ENCODE data around the gene TMEM86A.

DNA sequence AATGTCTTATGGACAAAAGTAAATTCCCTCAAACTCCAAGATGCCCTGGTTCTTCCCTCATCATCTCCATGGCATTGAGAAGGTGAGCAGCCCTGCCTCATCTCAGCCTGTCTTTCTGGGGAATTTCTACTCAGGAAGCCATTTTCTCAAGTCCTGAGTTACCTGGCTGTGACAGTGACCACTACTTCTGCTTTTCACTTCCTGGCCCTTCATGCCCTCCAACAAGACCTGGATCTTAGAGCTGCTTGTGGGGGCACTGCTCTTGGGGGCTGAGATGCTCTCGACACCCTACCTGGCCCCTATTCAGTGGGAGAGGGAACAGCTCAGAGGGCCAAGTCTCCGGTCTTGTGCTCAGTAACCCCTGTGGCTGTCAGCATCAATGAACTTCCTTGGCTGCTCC lies 32.9 kb downstream of the TMEM86A start:
- TF ChIP-seq POLR2AphosphoS5 (IDR thresholded peaks at IDR 0.05; ENCODE audit: low read depth, low read length), result no peak
- TF ChIP-seq, protein P1, sequence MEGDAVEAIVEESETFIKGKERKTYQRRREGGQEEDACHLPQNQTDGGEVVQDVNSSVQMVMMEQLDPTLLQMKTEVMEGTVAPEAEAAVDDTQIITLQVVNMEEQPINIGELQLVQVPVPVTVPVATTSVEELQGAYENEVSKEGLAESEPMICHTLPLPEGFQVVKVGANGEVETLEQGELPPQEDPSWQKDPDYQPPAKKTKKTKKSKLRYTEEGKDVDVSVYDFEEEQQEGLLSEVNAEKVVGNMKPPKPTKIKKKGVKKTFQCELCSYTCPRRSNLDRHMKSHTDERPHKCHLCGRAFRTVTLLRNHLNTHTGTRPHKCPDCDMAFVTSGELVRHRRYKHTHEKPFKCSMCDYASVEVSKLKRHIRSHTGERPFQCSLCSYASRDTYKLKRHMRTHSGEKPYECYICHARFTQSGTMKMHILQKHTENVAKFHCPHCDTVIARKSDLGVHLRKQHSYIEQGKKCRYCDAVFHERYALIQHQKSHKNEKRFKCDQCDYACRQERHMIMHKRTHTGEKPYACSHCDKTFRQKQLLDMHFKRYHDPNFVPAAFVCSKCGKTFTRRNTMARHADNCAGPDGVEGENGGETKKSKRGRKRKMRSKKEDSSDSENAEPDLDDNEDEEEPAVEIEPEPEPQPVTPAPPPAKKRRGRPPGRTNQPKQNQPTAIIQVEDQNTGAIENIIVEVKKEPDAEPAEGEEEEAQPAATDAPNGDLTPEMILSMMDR (CRISPR knock-in tag; IDR thresholded peaks at IDR 0.05), result no peak
- TF ChIP-seq, protein P2, sequence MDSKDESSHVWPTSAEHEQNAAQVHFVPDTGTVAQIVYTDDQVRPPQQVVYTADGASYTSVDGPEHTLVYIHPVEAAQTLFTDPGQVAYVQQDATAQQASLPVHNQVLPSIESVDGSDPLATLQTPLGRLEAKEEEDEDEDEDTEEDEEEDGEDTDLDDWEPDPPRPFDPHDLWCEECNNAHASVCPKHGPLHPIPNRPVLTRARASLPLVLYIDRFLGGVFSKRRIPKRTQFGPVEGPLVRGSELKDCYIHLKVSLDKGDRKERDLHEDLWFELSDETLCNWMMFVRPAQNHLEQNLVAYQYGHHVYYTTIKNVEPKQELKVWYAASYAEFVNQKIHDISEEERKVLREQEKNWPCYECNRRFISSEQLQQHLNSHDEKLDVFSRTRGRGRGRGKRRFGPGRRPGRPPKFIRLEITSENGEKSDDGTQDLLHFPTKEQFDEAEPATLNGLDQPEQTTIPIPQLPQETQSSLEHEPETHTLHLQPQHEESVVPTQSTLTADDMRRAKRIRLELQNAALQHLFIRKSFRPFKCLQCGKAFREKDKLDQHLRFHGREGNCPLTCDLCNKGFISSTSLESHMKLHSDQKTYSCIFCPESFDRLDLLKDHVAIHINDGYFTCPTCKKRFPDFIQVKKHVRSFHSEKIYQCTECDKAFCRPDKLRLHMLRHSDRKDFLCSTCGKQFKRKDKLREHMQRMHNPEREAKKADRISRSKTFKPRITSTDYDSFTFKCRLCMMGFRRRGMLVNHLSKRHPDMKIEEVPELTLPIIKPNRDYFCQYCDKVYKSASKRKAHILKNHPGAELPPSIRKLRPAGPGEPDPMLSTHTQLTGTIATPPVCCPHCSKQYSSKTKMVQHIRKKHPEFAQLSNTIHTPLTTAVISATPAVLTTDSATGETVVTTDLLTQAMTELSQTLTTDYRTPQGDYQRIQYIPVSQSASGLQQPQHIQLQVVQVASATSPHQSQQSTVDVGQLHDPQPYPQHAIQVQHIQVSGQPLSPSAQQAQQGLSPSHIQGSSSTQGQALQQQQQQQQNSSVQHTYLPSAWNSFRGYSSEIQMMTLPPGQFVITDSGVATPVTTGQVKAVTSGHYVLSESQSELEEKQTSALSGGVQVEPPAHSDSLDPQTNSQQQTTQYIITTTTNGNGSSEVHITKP (CRISPR knock-in tag; IDR thresholded peaks at IDR 0.05; ENCODE audit: low read depth), result no peak
- TF ChIP-seq RAD21 (CRISPR knock-in tag; IDR thresholded peaks at IDR 0.05), result no peak
- TF ChIP-seq ZNF274 (CRISPR knock-in tag; IDR thresholded peaks at IDR 0.05), result no peak
- TF ChIP-seq MED1 (CRISPR knock-in tag; IDR thresholded peaks at IDR 0.05), result no peak
- TF ChIP-seq, protein P3, sequence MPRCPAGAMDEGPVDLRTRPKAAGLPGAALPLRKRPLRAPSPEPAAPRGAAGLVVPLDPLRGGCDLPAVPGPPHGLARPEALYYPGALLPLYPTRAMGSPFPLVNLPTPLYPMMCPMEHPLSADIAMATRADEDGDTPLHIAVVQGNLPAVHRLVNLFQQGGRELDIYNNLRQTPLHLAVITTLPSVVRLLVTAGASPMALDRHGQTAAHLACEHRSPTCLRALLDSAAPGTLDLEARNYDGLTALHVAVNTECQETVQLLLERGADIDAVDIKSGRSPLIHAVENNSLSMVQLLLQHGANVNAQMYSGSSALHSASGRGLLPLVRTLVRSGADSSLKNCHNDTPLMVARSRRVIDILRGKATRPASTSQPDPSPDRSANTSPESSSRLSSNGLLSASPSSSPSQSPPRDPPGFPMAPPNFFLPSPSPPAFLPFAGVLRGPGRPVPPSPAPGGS (CRISPR knock-in tag; IDR thresholded peaks at IDR 0.05), result no peak
- TF ChIP-seq, protein P4, sequence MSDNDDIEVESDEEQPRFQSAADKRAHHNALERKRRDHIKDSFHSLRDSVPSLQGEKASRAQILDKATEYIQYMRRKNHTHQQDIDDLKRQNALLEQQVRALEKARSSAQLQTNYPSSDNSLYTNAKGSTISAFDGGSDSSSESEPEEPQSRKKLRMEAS (IDR thresholded peaks at IDR 0.05), result no peak
- no peak for TF ChIP-seq ETV5 (CRISPR knock-in tag; IDR thresholded peaks at IDR 0.05; ENCODE audit: borderline replicate concordance)
